ENCODE results near the gene HAVCR2.

The HAVCR2 gene

DNA sequence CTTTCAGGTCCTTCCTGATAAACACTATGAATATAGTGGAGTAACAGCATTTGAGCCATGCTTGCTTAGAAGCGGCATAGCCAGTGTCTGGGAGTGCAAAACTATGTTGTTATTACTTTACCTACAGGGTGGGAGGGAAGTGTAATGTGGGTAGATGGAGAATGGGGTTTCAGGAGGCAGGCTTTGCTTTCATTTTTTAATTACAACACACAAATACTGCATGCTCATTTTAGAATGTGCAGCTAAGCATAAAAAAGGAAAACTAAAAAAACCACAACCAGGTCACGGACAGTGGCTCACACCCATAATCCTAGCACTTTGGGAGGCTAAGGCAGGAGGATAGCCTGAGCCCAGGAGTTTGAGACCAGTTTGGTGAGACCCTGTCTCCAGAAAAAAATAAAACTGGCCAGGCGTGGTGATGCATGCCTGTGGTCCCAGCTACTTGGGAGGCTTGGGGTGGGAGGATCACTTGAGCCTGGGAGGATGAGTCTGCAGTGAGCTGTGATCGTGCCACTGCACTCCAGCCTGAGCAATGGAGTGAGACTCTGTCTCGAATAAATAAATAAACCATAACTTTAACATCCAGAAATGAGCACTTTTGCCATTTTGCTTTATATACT, 70.2 kb downstream of the HAVCR2 start:
- DNase-seq = no peak

All from Kasumi-1 (cell line).